NCI-H128 (cell line): Measurements from ENCODE around the gene UGDH.

Source experiments
- DNase-seq: peaks from one replicate; lab custom pipeline; 2025; ENCODE audit not compliant: unreplicated experiment; lab: John Stamatoyannopoulos, UW

The UGDH gene

DNA sequence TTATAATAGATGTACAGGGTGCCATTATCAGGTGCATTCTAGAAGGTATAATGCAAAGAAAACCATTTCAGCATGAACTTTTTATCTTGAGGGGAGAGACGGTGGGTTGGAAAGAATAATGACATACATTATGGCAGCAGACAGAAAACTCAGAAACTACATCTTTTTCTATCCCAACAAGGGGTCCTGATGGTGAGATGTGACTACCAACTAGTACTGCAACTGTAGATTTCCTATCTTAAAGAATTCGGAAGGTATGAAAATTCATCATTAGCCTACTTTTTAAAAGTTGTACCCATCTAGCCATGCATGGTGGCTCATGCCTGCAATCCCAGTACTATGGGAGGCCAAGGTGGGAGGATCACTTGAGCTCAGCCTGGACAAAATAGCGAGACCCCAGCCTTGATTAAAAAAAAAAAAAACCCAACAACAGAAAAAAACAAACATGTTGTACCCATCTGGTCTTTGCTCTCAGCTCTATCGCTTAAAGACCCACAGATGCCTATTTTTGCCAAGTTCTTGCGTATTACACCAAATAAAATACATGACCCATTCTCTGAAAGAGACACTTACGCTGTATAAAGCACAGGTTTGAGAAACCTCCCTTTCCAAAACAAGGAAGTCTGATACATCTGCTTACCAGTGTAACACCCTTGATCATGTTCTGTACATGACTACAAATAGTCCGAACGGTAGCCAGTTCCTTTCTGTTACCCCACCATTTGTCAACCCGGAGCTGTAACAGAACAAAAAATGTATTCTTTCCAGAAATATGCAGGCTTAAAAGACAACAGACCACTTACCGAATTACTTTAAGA, 70.1 kb downstream of the UGDH start:
- no peak for DNase-seq

DNA sequence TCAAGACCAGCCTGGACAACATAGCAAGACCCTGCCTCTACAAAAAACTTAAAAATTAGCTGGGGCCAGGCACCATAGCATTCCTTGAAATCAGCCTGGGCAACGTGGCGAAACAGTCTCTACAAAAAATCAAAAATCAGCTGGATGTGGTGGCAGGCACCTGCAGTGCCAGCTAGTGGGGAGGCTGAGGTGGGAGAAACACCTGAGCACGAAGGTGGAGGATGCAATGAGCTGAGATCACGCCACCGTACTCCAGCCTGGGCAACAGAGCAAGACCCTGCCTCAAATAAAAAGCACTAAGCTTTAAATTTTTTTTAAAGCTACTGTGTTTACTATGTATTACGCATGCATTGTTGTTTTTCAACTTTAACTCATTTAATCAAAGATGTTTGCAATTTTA, 71.8 kb downstream of the UGDH start:
- no peak for DNase-seq

DNA sequence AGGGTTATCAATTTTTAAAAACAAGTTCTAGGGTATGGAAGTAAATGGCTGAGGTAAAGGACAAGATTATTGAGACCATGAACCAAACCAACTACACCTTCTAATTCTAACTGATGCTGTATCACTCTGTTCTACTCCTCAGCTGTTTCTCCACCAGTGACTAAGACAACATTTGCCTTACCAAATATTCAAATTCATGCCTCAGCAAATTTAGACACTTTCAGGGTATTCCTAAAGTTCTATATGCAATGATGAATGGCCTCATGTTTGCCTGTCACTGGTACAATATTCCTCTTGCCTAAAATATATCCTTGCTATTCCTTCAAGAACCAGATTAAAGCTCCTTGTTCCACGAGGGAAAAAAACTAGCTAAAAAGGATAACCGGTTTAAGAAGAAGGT, 73.5 kb downstream of the UGDH start:
- no peak for DNase-seq

- DNase-seq: no peak
Measured at GRCh38 chr4:39452860-39453587, 74.2 kb downstream of the UGDH start.

DNA sequence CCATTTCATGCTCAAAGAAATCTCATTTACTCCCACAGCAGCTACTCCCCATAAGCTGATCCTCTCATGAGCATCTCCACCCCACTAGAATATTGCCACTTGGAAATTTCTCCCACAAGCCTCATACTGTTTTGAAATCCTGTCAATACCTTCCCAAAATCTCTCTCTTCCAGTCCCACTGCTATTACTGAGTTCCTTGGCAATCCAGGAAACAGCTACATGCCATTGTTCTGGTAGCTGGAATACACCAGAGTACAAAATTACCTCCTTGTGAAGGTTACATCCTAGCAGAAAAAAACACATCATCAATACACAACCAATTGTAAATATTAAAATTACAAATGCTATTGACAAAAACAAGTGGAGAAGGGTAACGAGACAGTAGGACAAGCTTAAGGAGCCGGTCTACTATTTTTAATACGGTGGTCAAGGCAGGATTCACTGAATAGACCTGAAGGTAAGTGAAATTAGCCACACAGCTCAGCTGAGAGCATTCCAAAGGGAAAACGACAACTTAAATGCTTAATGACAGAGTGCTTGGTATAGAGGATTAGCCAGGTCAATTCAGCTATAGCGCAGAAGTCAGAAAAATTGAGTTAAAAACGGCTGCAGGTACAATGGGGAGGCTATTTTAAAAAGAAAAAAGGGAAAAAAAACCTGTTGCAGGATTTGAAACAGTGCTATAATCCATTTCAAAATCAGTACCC, 74.9 kb downstream of the UGDH start:
- no peak for DNase-seq

GRCh38 chr4:39451423-39452023, 75.7 kb downstream of the UGDH start:
- DNase-seq: no peak

DNA sequence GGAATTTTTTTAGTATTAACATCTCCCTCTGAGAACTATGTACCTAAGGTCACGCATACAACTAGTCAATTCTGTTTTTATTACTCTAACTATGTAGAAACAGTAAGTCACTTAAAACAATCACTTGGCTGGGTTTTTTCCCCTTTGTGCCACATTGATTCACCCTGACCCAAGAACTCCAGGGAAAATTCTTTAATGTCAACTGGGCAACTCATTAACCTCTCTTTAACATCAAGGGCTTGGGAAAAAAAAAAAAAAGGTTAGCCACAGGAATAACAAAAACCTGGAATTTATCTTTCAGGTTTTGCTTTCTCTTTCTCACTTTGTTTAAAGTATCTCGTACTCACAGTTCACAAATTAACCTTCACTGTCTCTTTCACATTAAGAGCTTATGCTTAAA, 76.6 kb downstream of the UGDH start:
- no peak for DNase-seq
